Mucosa of descending colon (tissue), 3 donors: ENCODE measurements around the gene SFXN1. TPM values are rescaled to one million over a fixed set of nuclear protein-coding genes. Genes with fewer than 3 reads are reported as not detected.

Experiments
- ATAC-seq: fragments of 200-7000 bp; cut with Tn5 transposase; one replicate; pipeline ENCODE4 v1.9.1; 2020; ENCODE audit warnings: mild to moderate bottlenecking, moderate library complexity
- DNase-seq, 3 donors: peaks; one replicate each; pipeline ENCODE4 v3.0.0-alpha.2; 2020
- H3K36me3 ChIP-seq: fragments of 200-600 bp; one replicate; pipeline ENCODE4 v1.8.0; 2021; ENCODE audit warnings: low read depth, mild to moderate bottlenecking
- H3K4me1 ChIP-seq: fragments of 200-600 bp; one replicate; pipeline ENCODE4 v1.8.0; 2021; ENCODE audit warnings: low read depth, mild to moderate bottlenecking
- H3K4me3 ChIP-seq: fragments of 200-600 bp; one replicate; pipeline ENCODE4 v1.8.0; 2021; ENCODE audit warnings: mild to moderate bottlenecking
- H3K9me3 ChIP-seq: fragments of 200-600 bp; one replicate; pipeline ENCODE4 v1.8.0; 2021; ENCODE audit warnings: mild to moderate bottlenecking
- CTCF ChIP-seq: fragments of 200-600 bp; IDR thresholded peaks from one replicate; pipeline ENCODE4 v1.8.0; 2022; ENCODE audit warnings: antibody characterized with exemption, mild to moderate bottlenecking
- intact Hi-C, 2 donors: fragments of 100-400 bp; cut with DNase I in 1 of 2; cut with micrococcal nuclease in 1 of 2; formaldehyde crosslinking; loops; one replicate each; pipeline versions ENCODE4 v1.11.0 to v1.11.1; 2022; cut with DNase I, micrococcal nuclease
- total RNA-seq, 3 donors: library from RNA; stranded (reverse); fragmentation: NEBNext Ultra II Directional in 2 of 3; extraction: Animal tissue kit (Norgen Biotek cat#: 25700) in 2 of 3; gene quantifications; one replicate each; pipeline versions ENCODE4 v1.2.1 to v1.2.4, GENCODE V29; 2021 to 2023
- donor health status: DM: no; HTN: no; CAD: no; lungs with moderate emphysema.
- donor health status: DM: no; HTN: no; CAD: no.
- donor health status: DM: no; HTN: yes; CAD: no.

Gene SFXN1
- total RNA-seq, 3 donors from 2014 or later: 56.8 to 122 (median 92.5) TPM

GRCh38 chr5:175484829-175485228 lies 6.5 kb downstream of the SFXN1 start:
- intact Hi-C loops: no loop called here
- TF ChIP-seq CTCF: no peak
- ATAC-seq: no peak
- no peak for DNase-seq
- Histone ChIP-seq H3K36me3 (no peaks in the 10 kb centered on the region), H3K4me1 (peaks cover 23% of the 10 kb centered on the region), H3K9me3 (no peaks in the 10 kb centered on the region), H3K4me3 (no peak overlapping the region)

DNA sequence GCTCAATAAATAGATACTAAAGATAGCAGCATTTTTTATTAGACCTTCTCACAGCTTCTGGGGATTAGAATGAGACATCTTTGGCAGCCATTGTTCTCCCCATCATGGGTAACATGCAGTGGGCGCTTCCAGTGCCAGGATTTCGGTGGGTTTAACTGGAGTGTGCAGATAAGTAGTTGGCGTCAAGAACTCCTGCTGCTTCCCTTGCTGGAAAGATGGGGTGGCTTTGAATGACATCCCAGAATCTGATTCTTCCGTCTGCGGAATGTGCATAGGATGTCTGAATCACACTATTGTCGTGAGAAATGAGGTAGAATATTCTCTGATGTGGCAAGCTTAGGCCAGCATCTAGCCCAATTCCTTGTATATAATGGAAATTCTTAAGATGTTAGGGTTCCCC lies 7.3 kb downstream of the SFXN1 start:
- ATAC-seq: no peak
- no peak for DNase-seq
- Histone ChIP-seq H3K4me1 (peaks cover 15% of the 10 kb centered on the region), H3K36me3 (no peaks in the 10 kb centered on the region), H3K9me3 (no peaks in the 10 kb centered on the region), H3K4me3 (no peak overlapping the region)
- no peak for TF ChIP-seq CTCF
- intact Hi-C loops: no loop called here

DNA sequence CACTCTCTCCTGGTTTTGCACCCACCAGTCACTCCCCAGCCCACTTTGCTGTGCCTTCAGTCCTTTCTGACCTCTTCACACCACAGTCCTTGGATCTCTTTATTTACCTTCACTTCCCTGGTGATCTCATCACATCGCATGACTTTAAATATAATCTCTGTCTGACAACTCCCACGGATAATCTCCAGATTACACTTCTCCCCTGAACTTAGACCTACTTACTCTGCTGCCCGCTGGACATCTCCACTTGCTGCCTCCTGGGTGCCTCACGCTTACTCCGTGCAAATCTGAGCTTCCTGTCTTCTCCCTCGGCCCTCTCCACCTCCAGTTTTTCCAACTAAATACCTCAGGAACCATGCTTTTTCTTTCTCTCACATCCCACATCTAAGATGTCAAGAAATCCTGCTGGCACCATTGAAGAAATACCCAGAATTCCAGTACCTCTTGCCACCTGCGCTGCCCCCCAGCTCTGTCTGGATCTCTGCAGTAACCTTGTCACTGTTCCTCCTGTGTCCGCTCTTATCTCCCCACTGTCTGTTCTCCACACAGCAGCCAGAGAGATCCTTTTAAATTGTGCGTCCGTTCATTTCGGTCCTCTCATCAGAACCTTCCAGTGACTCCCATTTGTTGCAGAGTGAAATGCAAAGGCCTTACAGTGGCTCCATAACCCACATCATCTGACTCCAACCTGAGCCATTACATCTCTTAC lies 9.3 kb downstream of the SFXN1 start:
- Histone ChIP-seq H3K4me1 (peaks cover 4% of the 10 kb centered on the region), H3K9me3 (no peaks in the 10 kb centered on the region), H3K4me3 (no peak overlapping the region), H3K36me3 (no peaks in the 10 kb centered on the region)
- DNase-seq (no peak), ATAC-seq (peak; percentile 67)
- intact Hi-C loops: no loop called here
- TF ChIP-seq CTCF: no peak

DNA sequence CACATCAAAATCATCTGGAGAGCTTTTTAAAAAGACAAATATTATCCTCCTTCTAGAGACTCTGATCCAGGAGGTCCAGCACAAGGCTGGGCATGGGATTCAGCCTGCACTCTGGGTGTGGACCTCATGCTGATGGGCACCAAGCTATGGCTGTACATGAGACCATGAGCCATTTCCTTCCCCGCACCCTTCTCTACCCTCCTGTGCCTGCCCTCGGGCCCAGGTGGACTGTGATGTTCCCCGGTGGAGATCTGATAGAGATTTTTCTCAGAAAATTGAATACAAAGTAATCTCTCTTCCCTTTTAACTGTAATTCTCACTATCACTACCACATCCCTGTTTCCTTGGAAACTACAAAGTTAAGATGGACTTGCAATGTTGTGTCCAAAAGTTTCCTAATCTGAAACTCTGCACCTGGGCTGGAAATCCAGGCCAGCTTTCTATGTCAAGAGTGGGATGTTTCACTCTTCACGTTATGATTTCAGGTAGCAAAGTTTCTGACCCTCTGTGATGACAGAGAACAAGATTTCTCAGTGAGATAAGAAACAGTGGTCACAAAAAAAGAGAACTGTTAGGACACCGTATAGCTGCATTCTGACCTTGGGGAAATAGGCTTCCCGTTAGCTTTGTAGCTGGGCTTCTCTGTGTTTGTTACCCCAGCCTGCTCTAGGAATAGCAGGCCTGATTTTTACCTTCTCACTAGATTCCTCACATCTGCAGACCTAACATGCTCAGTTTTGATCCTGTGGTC lies 11.5 kb downstream of the SFXN1 start:
- no peaks in the 10 kb centered on the region for H3K36me3 ChIP-seq
- ATAC-seq (no peak), DNase-seq (no peak)
- H3K9me3 ChIP-seq: no peaks in the 10 kb centered on the region
- H3K4me1 ChIP-seq: no peaks in the 10 kb centered on the region
- no peak for TF ChIP-seq CTCF
- H3K4me3 ChIP-seq: no peak overlapping the region
- intact Hi-C loops: no loop called here

- no peaks in the 10 kb centered on the region for H3K4me1 ChIP-seq
- no peak overlapping the region for H3K4me3 ChIP-seq
- ATAC-seq (no peak), DNase-seq (no peak)
- TF ChIP-seq CTCF: no peak
- no peaks in the 10 kb centered on the region for H3K36me3 ChIP-seq
- H3K9me3 ChIP-seq: no peaks in the 10 kb centered on the region
- intact Hi-C loops: no loop called here
These were observed 12.9 kb downstream of the SFXN1 start for GRCh38 chr5:175491223-175491622.
